GM23338 (cell line): ENCODE measurements around the gene EIF4E2. TPM values are rescaled to one million over a fixed set of nuclear protein-coding genes. Genes with fewer than 3 reads are reported as not detected.

Experiments
- ATAC-seq: fragments of 200-7000 bp; cut with Tn5 transposase; 3 replicates; pipeline ENCODE4 v1.9.1; 2020
- DNase-seq: peaks from one replicate; pipeline ENCODE4 v3.0.0-alpha.2; 2015; ENCODE audit warnings: low spot score
- H2AFZ ChIP-seq: fragments of 200-600 bp; sonication (generic); 2 replicates; pipeline ENCODE4 v1.8.0; 2016; ENCODE audit warnings: antibody characterized with exemption, mild to moderate bottlenecking, moderate library complexity
- H3F3A ChIP-seq: fragments of 200-600 bp; sonication (generic); replicated peaks from 2 replicates; pipeline ENCODE4 v1.8.0; 2017; ENCODE audit warnings: antibody characterized with exemption, mixed run types, low read depth
- H3K27ac ChIP-seq: fragments of 200-600 bp; sonication (generic); 2 replicates; pipeline ENCODE4 v1.6.1; 2016; ENCODE audit warnings: low read depth
- H3K27me3 ChIP-seq: fragments of 200-600 bp; sonication (generic); 2 replicates; pipeline ENCODE4 v1.8.0; 2016; ENCODE audit warnings: mild to moderate bottlenecking, mixed run types, moderate library complexity; ENCODE audit not compliant: insufficient read depth
- H3K36me3 ChIP-seq: fragments of 200-600 bp; sonication (generic); 2 replicates; pipeline ENCODE4 v1.8.0; 2016; ENCODE audit warnings: mild to moderate bottlenecking; ENCODE audit not compliant: insufficient read depth
- H3K4me1 ChIP-seq: fragments of 200-600 bp; sonication (generic); 2 replicates; pipeline ENCODE4 v1.8.0; 2016; ENCODE audit warnings: mild to moderate bottlenecking, moderate library complexity; ENCODE audit not compliant: insufficient read depth
- H3K4me2 ChIP-seq: fragments of 200-600 bp; sonication (generic); 2 replicates; pipeline ENCODE4 v1.7.1; 2017; ENCODE audit warnings: mixed run types
- H3K4me3 ChIP-seq: fragments of 200-600 bp; sonication (generic); 2 replicates; pipeline ENCODE4 v1.6.1; 2016; ENCODE audit warnings: mixed run types
- H3K79me2 ChIP-seq: fragments of 200-600 bp; sonication (generic); replicated peaks from 2 replicates; pipeline ENCODE4 v1.8.0; 2017; ENCODE audit warnings: mild to moderate bottlenecking; ENCODE audit not compliant: insufficient read depth
- H3K9me2 ChIP-seq: fragments of 200-600 bp; sonication (generic); 2 replicates; pipeline ENCODE4 v1.8.0; 2017; ENCODE audit not compliant: insufficient read depth
- H4K20me1 ChIP-seq: fragments of 200-600 bp; sonication (generic); replicated peaks from 2 replicates; pipeline ENCODE4 v1.8.0; 2017; ENCODE audit warnings: mild to moderate bottlenecking; ENCODE audit not compliant: insufficient read depth
- H3K27ac Mint-ChIP-seq: 2 replicates; pipeline ENCODE4 v1.8.0; 2020; ENCODE audit warnings: inconsistent platforms, mild to moderate bottlenecking, moderate library complexity, mixed read lengths
- H3K27me3 Mint-ChIP-seq: 3 replicates; pipeline ENCODE4 v1.8.0; 2022; ENCODE audit warnings: low read depth, mild to moderate bottlenecking, moderate library complexity, mixed read lengths, inconsistent platforms; ENCODE audit not compliant: insufficient read depth, poor library complexity
- H3K36me3 Mint-ChIP-seq: 3 replicates; pipeline ENCODE4 v1.8.0; 2021; ENCODE audit warnings: low read depth, mild to moderate bottlenecking, inconsistent platforms, moderate library complexity, mixed read lengths
- H3K4me1 Mint-ChIP-seq: 3 replicates; pipeline ENCODE4 v1.8.0; 2020; ENCODE audit warnings: mild to moderate bottlenecking, inconsistent platforms, mixed read lengths
- H3K4me3 Mint-ChIP-seq: 3 replicates; pipeline ENCODE4 v1.8.0; 2021; ENCODE audit warnings: moderate library complexity, mild to moderate bottlenecking, inconsistent platforms, mixed read lengths
- H3K9me3 Mint-ChIP-seq: 3 replicates; pipeline ENCODE4 v1.8.0; 2020; ENCODE audit warnings: moderate library complexity, mild to moderate bottlenecking, inconsistent platforms, mixed read lengths
- CREB1 ChIP-seq: fragments of 250-450 bp; sonication (Bioruptor Pico); IDR thresholded peaks from 2 replicates; pipeline ENCODE4 v1.5.0; 2020; ENCODE audit warnings: low read depth, mild to moderate bottlenecking, moderate library complexity
- EZH2 ChIP-seq: fragments of 200-600 bp; sonication (generic); IDR thresholded peaks from one replicate; pipeline ENCODE4 v1.8.0; 2017; ENCODE audit warnings: antibody characterized with exemption, mild to moderate bottlenecking, low read depth; ENCODE audit not compliant: unreplicated experiment
- EZH2phosphoT487 ChIP-seq: fragments of 200-600 bp; sonication (generic); IDR thresholded peaks from one replicate; pipeline ENCODE4 v1.8.1; 2018; ENCODE audit warnings: antibody characterized with exemption; ENCODE audit not compliant: unreplicated experiment
- JUNB ChIP-seq: IDR thresholded peaks from one replicate; pipeline ENCODE4 v1.6.1; 2016; ENCODE audit warnings: antibody characterized with exemption; ENCODE audit not compliant: unreplicated experiment
- NANOG ChIP-seq: IDR thresholded peaks from 2 replicates; pipeline ENCODE4 v1.6.1; 2016; ENCODE audit warnings: antibody characterized with exemption, borderline replicate concordance
- POLR2AphosphoS5 ChIP-seq: IDR thresholded peaks from 2 replicates; pipeline ENCODE4 v1.6.1; 2016; ENCODE audit warnings: antibody characterized with exemption, low read depth
- STAT1 ChIP-seq: IDR thresholded peaks from one replicate; pipeline ENCODE4 v1.6.1; 2016; ENCODE audit warnings: antibody characterized with exemption; ENCODE audit not compliant: unreplicated experiment
- ZNF114 ChIP-seq: fragments of 250-450 bp; sonication (Bioruptor Pico); IDR thresholded peaks from 2 replicates; pipeline ENCODE4 v1.5.0; 2020; ENCODE audit warnings: mild to moderate bottlenecking, moderate library complexity
- ZNF331 ChIP-seq: fragments of 250-450 bp; sonication (Bioruptor Pico); IDR thresholded peaks from 2 replicates; pipeline ENCODE4 v1.5.0; 2020; ENCODE audit warnings: low read depth, mild to moderate bottlenecking, moderate library complexity
- polyA plus RNA-seq: library from polyadenylated mRNA; unstranded; fragments of >200 nt; fragmentation: Nextera tagmentation; extraction: Ambion mirVana; gene quantifications from 2 replicates; pipeline ENCODE4 v1.2.1, GENCODE V29; 2016
- total RNA-seq: library from RNA; depleted of rRNA; stranded (reverse); fragments of >200 nt; shearing (Covaris generic); gene quantifications from 2 replicates; pipeline ENCODE4 v1.2.3, GENCODE V29; 2014
- TF ChIP-seq, protein P1 (sequence below): fragments of 250-450 bp; sonication (Bioruptor Pico); IDR thresholded peaks from 2 replicates; pipeline ENCODE4 v1.5.0; 2020; ENCODE audit warnings: mild to moderate bottlenecking, moderate library complexity
- TF ChIP-seq, protein P2 (sequence below): IDR thresholded peaks from one replicate; pipeline ENCODE4 v1.6.1; 2018; ENCODE audit warnings: antibody characterized with exemption; ENCODE audit not compliant: unreplicated experiment
- TF ChIP-seq, protein P3 (sequence below): IDR thresholded peaks from 2 replicates; pipeline ENCODE4 v1.6.1; 2016; ENCODE audit warnings: antibody characterized with exemption
- TF ChIP-seq, protein P4 (sequence below), 2 experiments: fragments of 200-600 bp in 1 of 2; sonication (generic) in 1 of 2; conservative IDR thresholded peaks; 2 replicates each; pipeline versions ENCODE4 v1.5.1 to v1.6.1; 2016 to 2017; ENCODE audit warnings: antibody characterized with exemption in 2 of 2, low read depth in 2 of 2, mild to moderate bottlenecking in 2 of 2, moderate library complexity in 1 of 2

Gene EIF4E2
- total and polyA plus RNA-seq, 2 experiments from 2014 or later = 68.1 to 152 TPM

DNA sequence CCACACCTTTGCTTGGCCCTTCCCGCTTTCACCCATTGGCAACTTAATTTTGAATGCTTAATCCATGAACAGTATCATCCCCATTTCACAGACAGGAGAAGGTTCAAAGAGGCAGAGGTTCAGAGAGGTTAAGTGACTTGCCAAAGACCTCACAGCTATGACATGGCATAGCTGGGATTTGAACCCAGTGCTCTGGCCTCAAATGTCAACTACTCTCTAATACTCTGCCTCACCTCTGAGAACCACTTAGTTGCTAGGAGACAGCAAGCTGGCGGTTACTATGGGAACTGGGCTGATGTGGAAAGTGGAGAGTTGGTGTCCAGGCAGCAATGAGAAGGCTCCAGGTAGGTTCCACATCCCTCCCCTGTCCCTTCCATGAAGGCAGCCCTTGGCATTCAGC lies 46.1 kb upstream of the EIF4E2 start:
- H3K4me3 Mint-ChIP-seq = peak overlapping the region; percentile 81
- DNase-seq (peak; percentile 62), ATAC-seq (no peak)
- peaks cover 64% of the 10 kb centered on the region for H3K27me3 Mint-ChIP-seq
- no peak for TF ChIP-seq POLR2AphosphoS5
- TF ChIP-seq, protein P1, sequence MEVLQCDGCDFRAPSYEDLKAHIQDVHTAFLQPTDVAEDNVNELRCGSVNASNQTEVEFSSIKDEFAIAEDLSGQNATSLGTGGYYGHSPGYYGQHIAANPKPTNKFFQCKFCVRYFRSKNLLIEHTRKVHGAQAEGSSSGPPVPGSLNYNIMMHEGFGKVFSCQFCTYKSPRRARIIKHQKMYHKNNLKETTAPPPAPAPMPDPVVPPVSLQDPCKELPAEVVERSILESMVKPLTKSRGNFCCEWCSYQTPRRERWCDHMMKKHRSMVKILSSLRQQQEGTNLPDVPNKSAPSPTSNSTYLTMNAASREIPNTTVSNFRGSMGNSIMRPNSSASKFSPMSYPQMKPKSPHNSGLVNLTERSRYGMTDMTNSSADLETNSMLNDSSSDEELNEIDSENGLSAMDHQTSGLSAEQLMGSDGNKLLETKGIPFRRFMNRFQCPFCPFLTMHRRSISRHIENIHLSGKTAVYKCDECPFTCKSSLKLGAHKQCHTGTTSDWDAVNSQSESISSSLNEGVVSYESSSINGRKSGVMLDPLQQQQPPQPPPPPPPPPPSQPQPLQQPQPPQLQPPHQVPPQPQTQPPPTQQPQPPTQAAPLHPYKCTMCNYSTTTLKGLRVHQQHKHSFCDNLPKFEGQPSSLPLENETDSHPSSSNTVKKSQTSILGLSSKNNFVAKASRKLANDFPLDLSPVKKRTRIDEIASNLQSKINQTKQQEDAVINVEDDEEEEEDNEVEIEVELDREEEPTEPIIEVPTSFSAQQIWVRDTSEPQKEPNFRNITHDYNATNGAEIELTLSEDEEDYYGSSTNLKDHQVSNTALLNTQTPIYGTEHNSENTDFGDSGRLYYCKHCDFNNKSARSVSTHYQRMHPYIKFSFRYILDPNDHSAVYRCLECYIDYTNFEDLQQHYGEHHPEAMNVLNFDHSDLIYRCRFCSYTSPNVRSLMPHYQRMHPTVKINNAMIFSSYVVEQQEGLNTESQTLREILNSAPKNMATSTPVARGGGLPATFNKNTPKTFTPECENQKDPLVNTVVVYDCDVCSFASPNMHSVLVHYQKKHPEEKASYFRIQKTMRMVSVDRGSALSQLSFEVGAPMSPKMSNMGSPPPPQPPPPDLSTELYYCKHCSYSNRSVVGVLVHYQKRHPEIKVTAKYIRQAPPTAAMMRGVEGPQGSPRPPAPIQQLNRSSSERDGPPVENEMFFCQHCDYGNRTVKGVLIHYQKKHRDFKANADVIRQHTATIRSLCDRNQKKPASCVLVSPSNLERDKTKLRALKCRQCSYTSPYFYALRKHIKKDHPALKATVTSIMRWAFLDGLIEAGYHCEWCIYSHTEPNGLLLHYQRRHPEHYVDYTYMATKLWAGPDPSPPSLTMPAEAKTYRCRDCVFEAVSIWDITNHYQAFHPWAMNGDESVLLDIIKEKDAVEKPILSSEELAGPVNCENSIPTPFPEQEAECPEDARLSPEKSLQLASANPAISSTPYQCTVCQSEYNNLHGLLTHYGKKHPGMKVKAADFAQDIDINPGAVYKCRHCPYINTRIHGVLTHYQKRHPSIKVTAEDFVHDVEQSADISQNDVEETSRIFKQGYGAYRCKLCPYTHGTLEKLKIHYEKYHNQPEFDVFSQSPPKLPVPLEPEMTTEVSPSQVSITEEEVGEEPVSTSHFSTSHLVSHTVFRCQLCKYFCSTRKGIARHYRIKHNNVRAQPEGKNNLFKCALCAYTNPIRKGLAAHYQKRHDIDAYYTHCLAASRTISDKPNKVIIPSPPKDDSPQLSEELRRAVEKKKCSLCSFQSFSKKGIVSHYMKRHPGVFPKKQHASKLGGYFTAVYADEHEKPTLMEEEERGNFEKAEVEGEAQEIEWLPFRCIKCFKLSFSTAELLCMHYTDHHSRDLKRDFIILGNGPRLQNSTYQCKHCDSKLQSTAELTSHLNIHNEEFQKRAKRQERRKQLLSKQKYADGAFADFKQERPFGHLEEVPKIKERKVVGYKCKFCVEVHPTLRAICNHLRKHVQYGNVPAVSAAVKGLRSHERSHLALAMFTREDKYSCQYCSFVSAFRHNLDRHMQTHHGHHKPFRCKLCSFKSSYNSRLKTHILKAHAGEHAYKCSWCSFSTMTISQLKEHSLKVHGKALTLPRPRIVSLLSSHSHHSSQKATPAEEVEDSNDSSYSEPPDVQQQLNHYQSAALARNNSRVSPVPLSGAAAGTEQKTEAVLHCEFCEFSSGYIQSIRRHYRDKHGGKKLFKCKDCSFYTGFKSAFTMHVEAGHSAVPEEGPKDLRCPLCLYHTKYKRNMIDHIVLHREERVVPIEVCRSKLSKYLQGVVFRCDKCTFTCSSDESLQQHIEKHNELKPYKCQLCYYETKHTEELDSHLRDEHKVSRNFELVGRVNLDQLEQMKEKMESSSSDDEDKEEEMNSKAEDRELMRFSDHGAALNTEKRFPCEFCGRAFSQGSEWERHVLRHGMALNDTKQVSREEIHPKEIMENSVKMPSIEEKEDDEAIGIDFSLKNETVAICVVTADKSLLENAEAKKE (CRISPR knock-in tag) = no peak
- TF ChIP-seq JUNB = no peak
- no peak for TF ChIP-seq EZH2
- no peak for TF ChIP-seq EZH2phosphoT487
- no peak for TF ChIP-seq NANOG
- no peak for TF ChIP-seq ZNF331 (CRISPR knock-in tag)
- TF ChIP-seq, protein P2, sequence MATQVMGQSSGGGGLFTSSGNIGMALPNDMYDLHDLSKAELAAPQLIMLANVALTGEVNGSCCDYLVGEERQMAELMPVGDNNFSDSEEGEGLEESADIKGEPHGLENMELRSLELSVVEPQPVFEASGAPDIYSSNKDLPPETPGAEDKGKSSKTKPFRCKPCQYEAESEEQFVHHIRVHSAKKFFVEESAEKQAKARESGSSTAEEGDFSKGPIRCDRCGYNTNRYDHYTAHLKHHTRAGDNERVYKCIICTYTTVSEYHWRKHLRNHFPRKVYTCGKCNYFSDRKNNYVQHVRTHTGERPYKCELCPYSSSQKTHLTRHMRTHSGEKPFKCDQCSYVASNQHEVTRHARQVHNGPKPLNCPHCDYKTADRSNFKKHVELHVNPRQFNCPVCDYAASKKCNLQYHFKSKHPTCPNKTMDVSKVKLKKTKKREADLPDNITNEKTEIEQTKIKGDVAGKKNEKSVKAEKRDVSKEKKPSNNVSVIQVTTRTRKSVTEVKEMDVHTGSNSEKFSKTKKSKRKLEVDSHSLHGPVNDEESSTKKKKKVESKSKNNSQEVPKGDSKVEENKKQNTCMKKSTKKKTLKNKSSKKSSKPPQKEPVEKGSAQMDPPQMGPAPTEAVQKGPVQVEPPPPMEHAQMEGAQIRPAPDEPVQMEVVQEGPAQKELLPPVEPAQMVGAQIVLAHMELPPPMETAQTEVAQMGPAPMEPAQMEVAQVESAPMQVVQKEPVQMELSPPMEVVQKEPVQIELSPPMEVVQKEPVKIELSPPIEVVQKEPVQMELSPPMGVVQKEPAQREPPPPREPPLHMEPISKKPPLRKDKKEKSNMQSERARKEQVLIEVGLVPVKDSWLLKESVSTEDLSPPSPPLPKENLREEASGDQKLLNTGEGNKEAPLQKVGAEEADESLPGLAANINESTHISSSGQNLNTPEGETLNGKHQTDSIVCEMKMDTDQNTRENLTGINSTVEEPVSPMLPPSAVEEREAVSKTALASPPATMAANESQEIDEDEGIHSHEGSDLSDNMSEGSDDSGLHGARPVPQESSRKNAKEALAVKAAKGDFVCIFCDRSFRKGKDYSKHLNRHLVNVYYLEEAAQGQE = no peak
- TF ChIP-seq STAT1 = no peak
- TF ChIP-seq, protein P3, sequence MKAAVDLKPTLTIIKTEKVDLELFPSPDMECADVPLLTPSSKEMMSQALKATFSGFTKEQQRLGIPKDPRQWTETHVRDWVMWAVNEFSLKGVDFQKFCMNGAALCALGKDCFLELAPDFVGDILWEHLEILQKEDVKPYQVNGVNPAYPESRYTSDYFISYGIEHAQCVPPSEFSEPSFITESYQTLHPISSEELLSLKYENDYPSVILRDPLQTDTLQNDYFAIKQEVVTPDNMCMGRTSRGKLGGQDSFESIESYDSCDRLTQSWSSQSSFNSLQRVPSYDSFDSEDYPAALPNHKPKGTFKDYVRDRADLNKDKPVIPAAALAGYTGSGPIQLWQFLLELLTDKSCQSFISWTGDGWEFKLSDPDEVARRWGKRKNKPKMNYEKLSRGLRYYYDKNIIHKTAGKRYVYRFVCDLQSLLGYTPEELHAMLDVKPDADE = no peak
- TF ChIP-seq ZNF114 (CRISPR knock-in tag) = no peak
- no peak for TF ChIP-seq CREB1 (CRISPR knock-in tag)
- TF ChIP-seq, protein P4, sequence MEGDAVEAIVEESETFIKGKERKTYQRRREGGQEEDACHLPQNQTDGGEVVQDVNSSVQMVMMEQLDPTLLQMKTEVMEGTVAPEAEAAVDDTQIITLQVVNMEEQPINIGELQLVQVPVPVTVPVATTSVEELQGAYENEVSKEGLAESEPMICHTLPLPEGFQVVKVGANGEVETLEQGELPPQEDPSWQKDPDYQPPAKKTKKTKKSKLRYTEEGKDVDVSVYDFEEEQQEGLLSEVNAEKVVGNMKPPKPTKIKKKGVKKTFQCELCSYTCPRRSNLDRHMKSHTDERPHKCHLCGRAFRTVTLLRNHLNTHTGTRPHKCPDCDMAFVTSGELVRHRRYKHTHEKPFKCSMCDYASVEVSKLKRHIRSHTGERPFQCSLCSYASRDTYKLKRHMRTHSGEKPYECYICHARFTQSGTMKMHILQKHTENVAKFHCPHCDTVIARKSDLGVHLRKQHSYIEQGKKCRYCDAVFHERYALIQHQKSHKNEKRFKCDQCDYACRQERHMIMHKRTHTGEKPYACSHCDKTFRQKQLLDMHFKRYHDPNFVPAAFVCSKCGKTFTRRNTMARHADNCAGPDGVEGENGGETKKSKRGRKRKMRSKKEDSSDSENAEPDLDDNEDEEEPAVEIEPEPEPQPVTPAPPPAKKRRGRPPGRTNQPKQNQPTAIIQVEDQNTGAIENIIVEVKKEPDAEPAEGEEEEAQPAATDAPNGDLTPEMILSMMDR (conservative IDR thresholded peaks at IDR 0.05; ENCODE audit: low read depth in 2 of 2) = no peak
- H3K36me3 ChIP-seq = no peaks in the 10 kb centered on the region
- no peak overlapping the region for H3K27ac ChIP-seq
- H3K9me2 ChIP-seq = no peaks in the 10 kb centered on the region
- H2AFZ ChIP-seq = no peak overlapping the region
- H3K4me1 Mint-ChIP-seq = peaks cover 30% of the 10 kb centered on the region
- no peaks in the 10 kb centered on the region; the same call in 1 of the 2 replicates for H3F3A ChIP-seq
- peaks cover 46% of the 10 kb centered on the region for H3K27me3 ChIP-seq
- no peaks in the 10 kb centered on the region for H4K20me1 ChIP-seq
- no peaks in the 10 kb centered on the region for H3K36me3 Mint-ChIP-seq
- no peak overlapping the region for H3K27ac Mint-ChIP-seq
- H3K4me3 ChIP-seq = no peak overlapping the region
- no peaks in the 10 kb centered on the region for H3K9me3 Mint-ChIP-seq
- H3K4me2 ChIP-seq = no peak overlapping the region
- no peaks in the 10 kb centered on the region for H3K79me2 ChIP-seq
- H3K4me1 ChIP-seq = peaks cover 21% of the 10 kb centered on the region; the same call in 1 of the 2 replicates
